Neural cell (in vitro differentiated cells): Measurements from ENCODE around the gene EYS. TPM values are rescaled to one million over a fixed set of nuclear protein-coding genes. Genes with fewer than 3 reads are reported as not detected.

Experiments
- H2AFZ ChIP-seq: fragments of 200-600, 300-800 bp; sonication (generic), shearing (Covaris generic); 2 replicates; pipeline ENCODE4 v1.6.0; 2014; ENCODE audit warnings: low read depth, mild to moderate bottlenecking, antibody characterized with exemption, low read length, moderate library complexity
- H3F3A ChIP-seq: fragments of 200-600 bp; shearing (Covaris generic); 2 replicates; pipeline ENCODE4 v1.6.1; 2016; ENCODE audit warnings: mild to moderate bottlenecking, moderate library complexity, mixed read lengths, antibody characterized with exemption, low read length; ENCODE audit not compliant: insufficient read depth, poor library complexity, severe bottlenecking
- H3K27ac ChIP-seq: fragments of 200-600, 300-800 bp; sonication (generic), shearing (Covaris generic); 2 replicates; pipeline ENCODE4 v1.5.1; 2014; ENCODE audit warnings: mild to moderate bottlenecking, low read length, moderate library complexity
- H3K27me3 ChIP-seq: fragments of 300-800, 200-600 bp; sonication (generic), shearing (Covaris generic); 2 replicates; pipeline ENCODE4 v1.6.0; 2014; ENCODE audit warnings: mild to moderate bottlenecking, low read depth, low read length, moderate library complexity; ENCODE audit not compliant: insufficient read depth
- H3K36me3 ChIP-seq: fragments of 300-800, 200-600 bp; sonication (generic), shearing (Covaris generic); 2 replicates; pipeline ENCODE4 v1.5.1; 2014; ENCODE audit warnings: mild to moderate bottlenecking, antibody characterized with exemption, low read length, moderate library complexity; ENCODE audit not compliant: insufficient read depth
- H3K4me2 ChIP-seq: fragments of 300-800, 200-600 bp; sonication (generic), shearing (Covaris generic); 2 replicates; pipeline ENCODE4 v1.6.0; 2014; ENCODE audit warnings: mild to moderate bottlenecking, low read length
- H3K4me3 ChIP-seq: fragments of 300-800, 200-600 bp; sonication (generic), shearing (Covaris generic); 2 replicates; pipeline ENCODE4 v1.5.1; 2014; ENCODE audit warnings: mild to moderate bottlenecking, low read length, moderate library complexity
- H3K79me2 ChIP-seq: fragments of 200-600 bp; shearing (Covaris generic); replicated peaks from 2 replicates; pipeline ENCODE4 v1.6.0; 2014; ENCODE audit warnings: mild to moderate bottlenecking, low read length, moderate library complexity; ENCODE audit not compliant: insufficient read depth
- H3K9ac ChIP-seq: fragments of 300-800, 200-600 bp; sonication (generic), shearing (Covaris generic); 2 replicates; pipeline ENCODE4 v1.6.1; 2016; ENCODE audit warnings: mild to moderate bottlenecking, low read length, mixed read lengths
- H3K9me2 ChIP-seq: fragments of 200-600 bp; shearing (Covaris generic); 2 replicates; pipeline ENCODE4 v1.6.1; 2016; ENCODE audit warnings: mild to moderate bottlenecking, low read length, mixed read lengths; ENCODE audit not compliant: insufficient read depth
- H3K9me3 ChIP-seq: fragments of 200-600, 300-800 bp; sonication (generic), shearing (Covaris generic); 2 replicates; pipeline ENCODE4 v1.6.1; 2016; ENCODE audit warnings: mild to moderate bottlenecking, mixed run types, low read length, moderate library complexity, mixed read lengths
- H4K20me1 ChIP-seq: fragments of 200-600 bp; shearing (Covaris generic); 2 replicates; pipeline ENCODE4 v1.6.1; 2016; ENCODE audit warnings: mild to moderate bottlenecking, mixed run types; ENCODE audit not compliant: insufficient read depth
- EP300 ChIP-seq: fragments of 450-650 bp; conservative IDR thresholded peaks from 2 replicates; pipeline ENCODE4 v1.6.1; 2014; ENCODE audit warnings: antibody characterized with exemption, mild to moderate bottlenecking, moderate library complexity; ENCODE audit not compliant: poor library complexity, severe bottlenecking
- EZH2 ChIP-seq: fragments of 200-600, 300-800 bp; shearing (Covaris generic), sonication (generic); IDR thresholded peaks from 2 replicates; pipeline ENCODE4 v1.6.1; 2014; ENCODE audit warnings: antibody characterized with exemption, low read length, borderline replicate concordance, mild to moderate bottlenecking; ENCODE audit not compliant: insufficient read depth, poor library complexity, severe bottlenecking
- MXI1 ChIP-seq: fragments of 450-650 bp; conservative IDR thresholded peaks from 2 replicates; pipeline ENCODE4 v1.6.1; 2014; ENCODE audit warnings: antibody characterized with exemption, mild to moderate bottlenecking; ENCODE audit not compliant: poor library complexity, severe bottlenecking
- POLR2AphosphoS5 ChIP-seq: IDR thresholded peaks from 2 replicates; pipeline ENCODE4 v1.6.1; 2012
- RAD21 ChIP-seq: fragments of 450-650 bp; conservative IDR thresholded peaks from 2 replicates; pipeline ENCODE4 v1.6.1; 2014; ENCODE audit warnings: antibody characterized with exemption, mild to moderate bottlenecking, moderate library complexity
- SMC3 ChIP-seq: fragments of 450-650 bp; conservative IDR thresholded peaks from 2 replicates; pipeline ENCODE4 v1.6.1; 2014; ENCODE audit warnings: antibody characterized with exemption, mild to moderate bottlenecking, moderate library complexity; ENCODE audit not compliant: poor library complexity
- TAF1 ChIP-seq: IDR thresholded peaks from 2 replicates; pipeline ENCODE4 v1.6.1; 2012; ENCODE audit warnings: low read depth
- polyA plus RNA-seq: library from polyadenylated mRNA; depleted of rRNA; stranded (reverse); fragments of >200 nt; gene quantifications from 2 replicates; pipeline ENCODE4 v1.2.3, GENCODE V29; 2014
- TF ChIP-seq, protein P1 (sequence below): fragments of 450-650 bp; IDR thresholded peaks from 2 replicates; pipeline ENCODE4 v1.5.1; 2014; ENCODE audit warnings: antibody characterized with exemption, mild to moderate bottlenecking, moderate library complexity; ENCODE audit not compliant: poor library complexity, severe bottlenecking
- TF ChIP-seq, protein P2 (sequence below): IDR thresholded peaks from 2 replicates; pipeline ENCODE4 v1.6.1; 2012; ENCODE audit warnings: borderline replicate concordance

EYS gene
- polyA plus RNA-seq, 1 donor from 2014 or later = 0.38 TPM

DNA sequence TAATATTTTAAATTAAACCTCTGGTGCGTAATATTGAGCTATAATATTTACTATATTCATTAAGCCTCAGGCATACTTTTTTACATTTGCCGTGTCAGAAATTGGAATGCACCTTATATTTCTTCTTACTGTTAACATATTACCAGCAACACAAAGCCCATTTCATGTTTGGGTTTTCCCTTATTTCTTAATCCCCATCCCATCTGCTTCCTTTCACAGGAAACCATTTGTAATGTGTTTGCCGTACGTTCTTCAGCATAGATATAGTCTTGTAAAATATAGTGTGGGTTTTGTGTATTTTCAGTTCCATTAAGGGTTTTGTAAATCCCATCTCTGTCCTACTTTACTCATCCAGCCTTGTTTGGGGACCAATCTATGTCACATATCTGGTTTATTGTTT is 6.5 kb downstream of the EYS start:
- TF ChIP-seq, protein P1, sequence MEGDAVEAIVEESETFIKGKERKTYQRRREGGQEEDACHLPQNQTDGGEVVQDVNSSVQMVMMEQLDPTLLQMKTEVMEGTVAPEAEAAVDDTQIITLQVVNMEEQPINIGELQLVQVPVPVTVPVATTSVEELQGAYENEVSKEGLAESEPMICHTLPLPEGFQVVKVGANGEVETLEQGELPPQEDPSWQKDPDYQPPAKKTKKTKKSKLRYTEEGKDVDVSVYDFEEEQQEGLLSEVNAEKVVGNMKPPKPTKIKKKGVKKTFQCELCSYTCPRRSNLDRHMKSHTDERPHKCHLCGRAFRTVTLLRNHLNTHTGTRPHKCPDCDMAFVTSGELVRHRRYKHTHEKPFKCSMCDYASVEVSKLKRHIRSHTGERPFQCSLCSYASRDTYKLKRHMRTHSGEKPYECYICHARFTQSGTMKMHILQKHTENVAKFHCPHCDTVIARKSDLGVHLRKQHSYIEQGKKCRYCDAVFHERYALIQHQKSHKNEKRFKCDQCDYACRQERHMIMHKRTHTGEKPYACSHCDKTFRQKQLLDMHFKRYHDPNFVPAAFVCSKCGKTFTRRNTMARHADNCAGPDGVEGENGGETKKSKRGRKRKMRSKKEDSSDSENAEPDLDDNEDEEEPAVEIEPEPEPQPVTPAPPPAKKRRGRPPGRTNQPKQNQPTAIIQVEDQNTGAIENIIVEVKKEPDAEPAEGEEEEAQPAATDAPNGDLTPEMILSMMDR = no peak
- TF ChIP-seq, protein P2, sequence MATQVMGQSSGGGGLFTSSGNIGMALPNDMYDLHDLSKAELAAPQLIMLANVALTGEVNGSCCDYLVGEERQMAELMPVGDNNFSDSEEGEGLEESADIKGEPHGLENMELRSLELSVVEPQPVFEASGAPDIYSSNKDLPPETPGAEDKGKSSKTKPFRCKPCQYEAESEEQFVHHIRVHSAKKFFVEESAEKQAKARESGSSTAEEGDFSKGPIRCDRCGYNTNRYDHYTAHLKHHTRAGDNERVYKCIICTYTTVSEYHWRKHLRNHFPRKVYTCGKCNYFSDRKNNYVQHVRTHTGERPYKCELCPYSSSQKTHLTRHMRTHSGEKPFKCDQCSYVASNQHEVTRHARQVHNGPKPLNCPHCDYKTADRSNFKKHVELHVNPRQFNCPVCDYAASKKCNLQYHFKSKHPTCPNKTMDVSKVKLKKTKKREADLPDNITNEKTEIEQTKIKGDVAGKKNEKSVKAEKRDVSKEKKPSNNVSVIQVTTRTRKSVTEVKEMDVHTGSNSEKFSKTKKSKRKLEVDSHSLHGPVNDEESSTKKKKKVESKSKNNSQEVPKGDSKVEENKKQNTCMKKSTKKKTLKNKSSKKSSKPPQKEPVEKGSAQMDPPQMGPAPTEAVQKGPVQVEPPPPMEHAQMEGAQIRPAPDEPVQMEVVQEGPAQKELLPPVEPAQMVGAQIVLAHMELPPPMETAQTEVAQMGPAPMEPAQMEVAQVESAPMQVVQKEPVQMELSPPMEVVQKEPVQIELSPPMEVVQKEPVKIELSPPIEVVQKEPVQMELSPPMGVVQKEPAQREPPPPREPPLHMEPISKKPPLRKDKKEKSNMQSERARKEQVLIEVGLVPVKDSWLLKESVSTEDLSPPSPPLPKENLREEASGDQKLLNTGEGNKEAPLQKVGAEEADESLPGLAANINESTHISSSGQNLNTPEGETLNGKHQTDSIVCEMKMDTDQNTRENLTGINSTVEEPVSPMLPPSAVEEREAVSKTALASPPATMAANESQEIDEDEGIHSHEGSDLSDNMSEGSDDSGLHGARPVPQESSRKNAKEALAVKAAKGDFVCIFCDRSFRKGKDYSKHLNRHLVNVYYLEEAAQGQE = no peak
- TF ChIP-seq POLR2AphosphoS5 (no peak), TAF1 (no peak), MXI1 (no peak), EP300 (no peak), EZH2 (no peak), RAD21 (no peak), SMC3 (no peak)
- Histone ChIP-seq H2AFZ (no peak overlapping the region), H3K4me3 (no peak overlapping the region), H3K27ac (no peak overlapping the region), H3K79me2 (no peaks in the 10 kb centered on the region), H3F3A (no peaks in the 10 kb centered on the region), H3K9me3 (no peaks in the 10 kb centered on the region), H3K9me2 (no peaks in the 10 kb centered on the region), H3K27me3 (no peaks in the 10 kb centered on the region), H3K9ac (no peak overlapping the region), H3K36me3 (no peaks in the 10 kb centered on the region), H4K20me1 (no peaks in the 10 kb centered on the region), H3K4me2 (no peak overlapping the region)

DNA sequence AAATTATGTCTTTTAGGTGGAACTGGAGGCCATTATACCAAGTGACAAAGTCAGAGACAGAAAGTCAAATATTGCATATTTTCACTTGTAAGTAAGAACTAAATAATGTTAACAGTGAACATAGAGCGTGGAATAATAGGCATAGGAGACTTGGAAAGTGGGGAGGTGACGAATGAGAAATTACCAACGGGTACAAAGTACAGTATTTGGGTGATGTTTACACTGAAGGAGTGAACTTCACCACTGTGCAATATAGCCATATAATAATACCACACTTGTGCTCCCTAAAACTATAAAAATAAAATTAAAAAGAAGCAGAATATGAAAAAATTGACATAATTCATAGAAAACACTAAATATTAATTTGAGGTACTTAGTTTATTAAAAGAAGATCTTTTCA is 14.9 kb downstream of the EYS start:
- no peak overlapping the region for H2AFZ ChIP-seq
- H3F3A ChIP-seq = no peaks in the 10 kb centered on the region
- H3K4me2 ChIP-seq = no peak overlapping the region
- H4K20me1 ChIP-seq = no peaks in the 10 kb centered on the region
- no peaks in the 10 kb centered on the region for H3K36me3 ChIP-seq
- no peaks in the 10 kb centered on the region for H3K9me2 ChIP-seq
- H3K27me3 ChIP-seq = no peaks in the 10 kb centered on the region
- H3K79me2 ChIP-seq = no peaks in the 10 kb centered on the region
- no peak overlapping the region for H3K4me3 ChIP-seq
- H3K9ac ChIP-seq = no peak overlapping the region
- TF ChIP-seq, protein P1 = no peak
- no peaks in the 10 kb centered on the region for H3K9me3 ChIP-seq
- no peak overlapping the region for H3K27ac ChIP-seq
